Activated CD8-positive, alpha-beta memory T cell treated with anti-CD3 and anti-CD28 coated beads for 36 hours (primary cell): Measurements from ENCODE around the gene COQ10B. TPM values are rescaled to one million over a fixed set of nuclear protein-coding genes. Genes with fewer than 3 reads are reported as not detected.

Experiments used
- CTCF ChIA-PET: fragments of 350-600 bp; sonication (Branson Sonifier 250); formaldehyde crosslinking; loops from one replicate; lab custom pipeline; 2021; ENCODE audit warnings: antibody characterized with exemption; lab: Charles Lee
- POLR2A ChIA-PET: fragments of 350-600 bp; sonication (Branson Sonifier 250); formaldehyde crosslinking; loops from one replicate; lab custom pipeline; 2021; ENCODE audit warnings: antibody characterized with exemption; lab: Charles Lee
- total RNA-seq, 2 experiments: library from RNA; stranded (reverse); gene quantifications; one replicate each; pipeline ENCODE4 v1.2.3, GENCODE V29; 2021

COQ10B gene
- total RNA-seq, 2 experiments from 2014 or later = 19.2 to 20.1 TPM

GRCh38 chr2:197495433-197496134 is 42.2 kb downstream of the COQ10B start:
- ChIA-PET POLR2A (no interaction called here), CTCF (no interaction called here)

GRCh38 chr2:197496695-197497094 is 43.3 kb downstream of the COQ10B start:
- ChIA-PET CTCF (no interaction called here), POLR2A (no interaction called here)

GRCh38 chr2:197497326-197497725 is 44.0 kb downstream of the COQ10B start:
- CTCF ChIA-PET = interaction anchor here (1.0 kb wide), 1 partner anchor 21 kb away, joined by 3 read pairs; no protein-coding TSS in a partner anchor
- POLR2A ChIA-PET = interaction anchor here (3.0 to 4.2 kb wide), 2 partner anchors 19 to 44 kb away, joined by 32 to 54 read pairs; partner anchors contain the start of genes COQ10B and MOB4

GRCh38 chr2:197498235-197498936 is 45.0 kb downstream of the COQ10B start:
- CTCF ChIA-PET = interaction anchor here (1.0 to 1.6 kb wide), 2 partner anchors 20 to 64 kb away, joined by 3 to 4 read pairs; partner anchors contain the start of gene SF3B1

GRCh38 chr2:197498937-197499593 is 45.7 kb downstream of the COQ10B start:
- ChIA-PET POLR2A (interaction anchor here (1.0 to 4.7 kb wide), 7 partner anchors 8 to 206 kb away, joined by 3 to 54 read pairs (median 25); partner anchors contain the start of genes COQ10B, MARS2, MOB4 and SF3B1), CTCF (interaction anchor here (1.0 to 1.6 kb wide), 3 partner anchors 45 to 279 kb away, joined by 3 to 4 read pairs (median 3); partner anchors contain the start of genes COQ10B and SF3B1)

More at GRCh38 chr2:197498235-197498936, 45.0 kb downstream of the COQ10B start:
- POLR2A ChIA-PET = interaction anchor here (3.0 to 4.7 kb wide), 3 partner anchors 18 to 64 kb away, joined by 28 to 54 read pairs (median 32); partner anchors contain the start of genes COQ10B, MOB4 and SF3B1

- ChIA-PET CTCF (interaction anchor here (0.7 to 1.6 kb wide), 4 partner anchors 46 to 279 kb away, joined by 3 to 4 read pairs (median 3); partner anchors contain the start of genes COQ10B and SF3B1), POLR2A (interaction anchor here (0.6 to 4.7 kb wide), 14 partner anchors 9 to 700 kb away, joined by 3 to 54 read pairs (median 4); partner anchors contain the start of genes COQ10B, GTF3C3, MARS2 and MOB4)
These were observed 46.5 kb downstream of the COQ10B start, which contains the start of the genes HSPD1 and HSPE1 for GRCh38 chr2:197499594-197500502. TSS of gene HSPD1 (minus strand) at chr2:197499840. CDS start at chr2:197498848, 992 bp downstream. TSS of gene HSPE1 (plus strand) at chr2:197500379. CDS start at chr2:197500437, 58 bp downstream.

- ChIA-PET CTCF (no interaction called here), POLR2A (interaction anchor here (0.6 to 4.7 kb wide), 7 partner anchors 10 to 68 kb away, joined by 3 to 54 read pairs (median 25); partner anchors contain the start of genes COQ10B, MOB4 and SF3B1)
These were observed 47.3 kb downstream of the COQ10B start for GRCh38 chr2:197500503-197501131.

- ChIA-PET CTCF (interaction anchor here (1.0 kb wide), 1 partner anchor 98 kb away, joined by 3 read pairs; no protein-coding TSS in a partner anchor), POLR2A (interaction anchor here (0.7 to 4.7 kb wide), 4 partner anchors 11 to 245 kb away, joined by 4 to 28 read pairs (median 16); partner anchors contain the start of gene SF3B1)
These were observed 48.8 kb downstream of the COQ10B start for GRCh38 chr2:197502201-197502600.

- ChIA-PET POLR2A (interaction anchor here (0.6 to 4.7 kb wide), 3 partner anchors 14 to 68 kb away, joined by 4 to 28 read pairs (median 4); partner anchors contain the start of gene SF3B1), CTCF (no interaction called here)
These were observed 49.3 kb downstream of the COQ10B start for GRCh38 chr2:197502685-197503084.

GRCh38 chr2:197504000-197504399 is 50.6 kb downstream of the COQ10B start:
- POLR2A ChIA-PET = interaction anchor here (0.8 to 1.3 kb wide), 3 partner anchors 9 to 12 kb away, joined by 3 to 5 read pairs (median 3); partner anchors contain the start of gene MOB4
- CTCF ChIA-PET = interaction anchor here (0.5 kb wide), 1 partner anchor 32 kb away, joined by 4 read pairs; no protein-coding TSS in a partner anchor

GRCh38 chr2:197504512-197504911 is 51.2 kb downstream of the COQ10B start:
- CTCF ChIA-PET = interaction anchor here (0.5 kb wide), 1 partner anchor 33 kb away, joined by 4 read pairs; no protein-coding TSS in a partner anchor
- POLR2A ChIA-PET = interaction anchor here (0.7 to 1.3 kb wide), 3 partner anchors 9 to 13 kb away, joined by 3 to 5 read pairs (median 4); partner anchors contain the start of gene MOB4

- ChIA-PET POLR2A (no interaction called here), CTCF (interaction anchor here (0.5 to 0.8 kb wide), 2 partner anchors 10 to 22 kb away, joined by 3 to 4 read pairs; no protein-coding TSS in a partner anchor)
These were observed 53.3 kb downstream of the COQ10B start for GRCh38 chr2:197506658-197507057.

- CTCF ChIA-PET = no interaction called here
- POLR2A ChIA-PET = interaction anchor here (0.6 kb wide), 1 partner anchor 42 kb away, joined by 3 read pairs; no protein-coding TSS in a partner anchor
These were observed 60.6 kb downstream of the COQ10B start for GRCh38 chr2:197513915-197514314.

- ChIA-PET CTCF (no interaction called here), POLR2A (interaction anchor here (1.4 to 3.6 kb wide), 2 partner anchors 10 to 15 kb away, joined by 3 to 54 read pairs; partner anchors contain the start of genes HSPD1 and HSPE1)
These were observed 61.4 kb downstream of the COQ10B start for GRCh38 chr2:197514754-197515153.

GRCh38 chr2:197515315-197515738 is 62.0 kb downstream of the COQ10B start:
- POLR2A ChIA-PET = interaction anchor here (1.4 to 3.6 kb wide), 3 partner anchors 11 to 190 kb away, joined by 3 to 54 read pairs (median 7); partner anchors contain the start of genes HSPD1, HSPE1 and MARS2
- CTCF ChIA-PET = interaction anchor here (1.2 kb wide), 1 partner anchor 11 kb away, joined by 4 read pairs; no protein-coding TSS in a partner anchor
